DMS53 treated with DMSO at 0.1 percent for 48 hours (cell line): ENCODE results near the gene PCAT7.

Experiments used
- DNase-seq: peaks from one replicate; lab custom pipeline; 2025; ENCODE audit not compliant: unreplicated experiment; lab: John Stamatoyannopoulos, UW

The PCAT7 gene

DNA sequence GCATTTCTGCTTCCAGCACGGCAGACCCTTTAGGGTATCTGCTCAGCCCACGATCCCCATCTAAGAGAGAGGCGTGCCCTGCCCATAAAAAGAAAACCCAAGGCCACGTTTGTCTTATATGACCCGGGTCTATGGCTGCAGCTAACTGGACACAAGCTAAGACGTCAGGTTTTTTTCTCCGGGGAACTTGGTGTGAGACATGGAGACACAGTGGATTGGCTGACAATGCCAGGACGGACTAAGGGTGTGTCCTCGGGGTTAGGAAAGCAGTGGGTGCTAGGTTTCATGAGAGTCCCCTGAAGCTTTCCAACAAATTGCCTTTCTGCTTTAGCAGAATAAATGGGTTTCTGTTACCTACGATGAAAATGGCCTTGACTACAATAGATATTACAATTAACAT is 45.8 kb downstream of the PCAT7 start:
- DNase-seq = no peak

GRCh38 chr9:94602666-94603065 is 47.8 kb downstream of the PCAT7 start:
- no peak for DNase-seq

- no peak for DNase-seq
These were observed 48.6 kb downstream of the PCAT7 start for GRCh38 chr9:94603259-94604160.

GRCh38 chr9:94606646-94607422 is 52.0 kb downstream of the PCAT7 start:
- DNase-seq = no peak

DNA sequence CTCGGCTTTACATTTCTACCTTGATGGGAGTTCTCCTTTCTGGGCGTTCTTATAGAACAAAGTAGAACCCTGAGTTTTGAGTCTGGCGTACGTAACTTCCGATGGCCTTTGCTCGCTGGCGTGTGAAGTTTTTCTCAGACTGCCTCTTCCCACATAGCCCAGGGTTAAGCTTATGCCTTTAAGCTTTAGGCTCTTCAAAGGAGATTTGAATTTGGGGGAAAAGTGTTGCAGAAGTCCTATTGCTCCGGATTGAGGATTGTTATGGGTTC is 52.5 kb downstream of the PCAT7 start:
- no peak for DNase-seq

- no peak for DNase-seq
These were observed 55.3 kb downstream of the PCAT7 start for GRCh38 chr9:94610181-94610606.

DNA sequence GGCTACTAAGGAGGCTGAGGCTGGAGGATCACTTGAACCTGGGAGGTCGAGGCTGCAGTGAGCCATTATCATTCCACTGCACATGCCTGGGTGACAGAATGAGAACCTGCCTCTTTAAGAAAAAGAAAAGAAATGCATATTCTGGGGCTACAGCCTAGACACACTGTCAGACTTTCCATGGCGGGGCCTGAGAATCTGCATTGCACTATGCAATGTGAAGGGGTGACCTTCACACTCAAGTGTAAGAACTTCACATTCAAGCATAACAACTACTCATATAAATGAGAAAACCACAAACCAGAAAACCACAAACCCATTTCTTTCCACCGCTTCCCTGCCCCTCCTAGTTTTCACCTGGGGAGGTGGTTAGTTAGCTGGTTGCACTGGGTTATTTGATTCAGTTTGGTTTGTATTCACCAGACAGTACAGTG is 56.8 kb downstream of the PCAT7 start:
- no peak for DNase-seq

- DNase-seq = no peak
These were observed 57.2 kb downstream of the PCAT7 start for GRCh38 chr9:94612071-94612470.

DNA sequence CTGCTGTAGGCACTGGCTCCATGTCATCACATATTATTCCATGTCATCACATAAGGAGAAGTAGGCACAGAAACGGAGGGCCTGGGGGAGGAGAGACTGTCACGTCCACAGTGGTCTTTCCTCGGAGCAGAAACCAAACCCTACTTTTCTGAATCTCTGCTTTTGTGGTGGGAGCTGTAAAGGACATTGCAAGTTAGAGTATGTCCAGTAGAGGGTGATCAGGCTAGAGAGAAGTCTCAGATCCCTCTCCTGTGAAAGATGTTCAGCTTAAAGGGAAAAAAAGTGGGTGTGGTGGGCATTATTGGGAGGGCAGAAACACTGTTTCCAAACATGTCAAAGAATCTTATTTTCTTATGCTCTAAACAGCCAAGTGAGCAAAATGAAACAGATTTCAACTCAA is 58.1 kb downstream of the PCAT7 start:
- no peak for DNase-seq

GRCh38 chr9:94619026-94619425 is 64.1 kb downstream of the PCAT7 start:
- no peak for DNase-seq
